ENCODE results near the gene QRFP. TPM values are rescaled to one million over a fixed set of nuclear protein-coding genes. Genes with fewer than 3 reads are reported as not detected.

QRFP gene
- total and polyA plus RNA-seq, 9 donors, result not detected

DNA sequence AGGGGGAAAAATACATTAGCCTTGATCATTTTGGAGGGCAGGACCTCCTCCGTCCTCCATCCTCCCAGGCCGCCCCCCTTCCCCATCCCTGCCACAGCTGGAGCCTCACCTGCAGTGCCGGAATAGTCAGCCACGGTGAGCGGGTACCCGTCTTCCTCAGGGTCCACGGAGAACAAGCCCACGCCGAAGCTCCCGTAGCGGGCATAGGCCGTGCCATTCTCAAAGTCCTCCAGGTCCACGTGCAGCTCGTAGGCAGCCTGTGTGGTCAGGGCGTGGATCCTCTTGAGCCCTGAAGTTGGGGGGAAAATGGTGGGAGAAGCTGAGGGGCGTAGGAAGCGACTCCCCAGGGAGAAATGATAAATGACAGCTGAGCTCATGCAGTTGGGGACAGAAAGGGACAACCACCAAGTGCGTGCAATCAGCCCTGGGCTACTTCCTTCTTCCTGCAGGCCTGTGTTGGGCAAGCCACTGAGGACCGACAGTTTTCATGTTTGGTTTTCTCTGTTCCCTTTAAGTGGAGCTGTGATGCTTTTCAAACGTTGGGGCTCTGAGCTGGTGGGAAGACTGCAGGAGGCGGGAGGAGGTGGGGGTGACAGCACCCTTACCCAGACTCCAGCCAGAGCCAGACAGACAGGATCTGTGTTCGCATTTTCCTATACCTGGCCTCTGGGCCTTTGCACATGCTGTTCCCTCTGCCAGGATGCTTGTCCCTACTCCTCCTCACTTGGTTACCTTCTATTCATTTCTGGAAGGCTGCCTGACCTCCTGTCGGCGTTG, 8.7 kb upstream of the QRFP start:
- no peaks in the 10 kb centered on the region for H3K4me1 ChIP-seq (ENCODE audit: insufficient read depth)
- 86 to 91% (median 90%) methylated on average over 24 of the region's 24 CpGs for WGBS, 3 donors
- DNase-seq, result no peak
- H3K4me3 ChIP-seq, result no peak overlapping the region
- TF ChIP-seq, protein P1, sequence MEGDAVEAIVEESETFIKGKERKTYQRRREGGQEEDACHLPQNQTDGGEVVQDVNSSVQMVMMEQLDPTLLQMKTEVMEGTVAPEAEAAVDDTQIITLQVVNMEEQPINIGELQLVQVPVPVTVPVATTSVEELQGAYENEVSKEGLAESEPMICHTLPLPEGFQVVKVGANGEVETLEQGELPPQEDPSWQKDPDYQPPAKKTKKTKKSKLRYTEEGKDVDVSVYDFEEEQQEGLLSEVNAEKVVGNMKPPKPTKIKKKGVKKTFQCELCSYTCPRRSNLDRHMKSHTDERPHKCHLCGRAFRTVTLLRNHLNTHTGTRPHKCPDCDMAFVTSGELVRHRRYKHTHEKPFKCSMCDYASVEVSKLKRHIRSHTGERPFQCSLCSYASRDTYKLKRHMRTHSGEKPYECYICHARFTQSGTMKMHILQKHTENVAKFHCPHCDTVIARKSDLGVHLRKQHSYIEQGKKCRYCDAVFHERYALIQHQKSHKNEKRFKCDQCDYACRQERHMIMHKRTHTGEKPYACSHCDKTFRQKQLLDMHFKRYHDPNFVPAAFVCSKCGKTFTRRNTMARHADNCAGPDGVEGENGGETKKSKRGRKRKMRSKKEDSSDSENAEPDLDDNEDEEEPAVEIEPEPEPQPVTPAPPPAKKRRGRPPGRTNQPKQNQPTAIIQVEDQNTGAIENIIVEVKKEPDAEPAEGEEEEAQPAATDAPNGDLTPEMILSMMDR (IDR thresholded peaks at IDR 0.05), result no peak
- no peak for TF ChIP-seq POLR2A (IDR thresholded peaks at IDR 0.05)
- no peak for TF ChIP-seq EP300 (IDR thresholded peaks at IDR 0.05)
- no peaks in the 10 kb centered on the region for H3K27me3 ChIP-seq
- no peaks in the 10 kb centered on the region for H3K36me3 ChIP-seq
- H3K27ac ChIP-seq, result no peak overlapping the region
- no peaks in the 10 kb centered on the region for H3K9me3 ChIP-seq
- intact Hi-C loops (cut with DNase I), result no loop called here

DNA sequence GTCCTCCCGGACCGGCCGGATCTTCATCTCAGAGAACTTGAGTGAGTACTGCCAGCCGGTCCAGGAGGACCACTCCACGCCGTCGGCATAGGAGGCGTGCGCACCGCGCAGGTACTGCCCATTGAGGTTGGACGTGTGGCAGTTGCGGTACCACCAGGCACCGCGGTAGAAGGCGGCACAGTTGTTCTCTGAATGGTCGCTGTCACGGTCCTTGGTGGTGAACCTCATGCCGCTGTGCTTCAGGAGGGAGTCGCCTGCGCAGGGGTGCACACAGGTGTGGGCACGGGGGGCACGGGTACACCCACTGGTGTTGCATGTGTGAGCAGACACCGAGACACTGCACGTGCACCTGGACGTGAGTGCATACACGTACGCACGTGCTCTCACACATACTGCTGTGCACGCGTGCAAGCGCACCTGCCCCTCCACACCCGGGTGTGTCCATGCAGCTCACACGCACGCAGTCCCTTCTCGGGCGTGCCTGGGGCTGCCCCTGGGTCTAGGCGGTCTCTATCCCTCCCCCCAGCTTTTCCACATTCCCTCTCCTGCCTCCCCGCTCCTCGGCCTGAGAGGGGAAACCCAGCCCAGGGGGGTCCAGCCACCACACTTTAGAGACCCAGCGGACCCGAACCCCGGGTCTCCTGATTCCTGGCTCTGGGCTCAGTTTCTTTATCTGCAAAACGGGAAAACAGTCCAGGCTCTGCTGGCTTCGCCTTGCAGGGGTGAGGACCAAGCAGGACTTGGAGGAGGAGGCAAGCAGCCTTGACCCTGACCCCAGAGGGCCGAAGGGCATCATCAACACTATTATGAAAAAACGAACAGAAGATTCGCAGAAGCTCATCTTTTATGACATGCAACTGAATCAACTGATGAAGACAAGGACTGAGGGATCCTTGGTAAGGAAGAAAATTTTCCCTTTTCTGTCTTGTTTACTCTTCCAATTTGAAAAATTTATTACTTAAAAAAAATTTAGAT, 7.7 kb upstream of the QRFP start:
- DNase-seq, result no peak
- Histone ChIP-seq H3K27me3 (no peaks in the 10 kb centered on the region), H3K36me3 (no peaks in the 10 kb centered on the region), H3K27ac (no peak overlapping the region), H3K4me3 (no peak overlapping the region), H3K4me1 (ENCODE audit: insufficient read depth) (peaks cover 2% of the 10 kb centered on the region), H3K9me3 (no peaks in the 10 kb centered on the region)
- TF ChIP-seq POLR2A (IDR thresholded peaks at IDR 0.05), result no peak
- TF ChIP-seq, protein P1 (IDR thresholded peaks at IDR 0.05), result no peak
- TF ChIP-seq EP300 (IDR thresholded peaks at IDR 0.05), result no peak
- intact Hi-C loops (cut with DNase I), result no loop called here
- 76 to 84% (median 79%) methylated on average over 43 to 48 of the region's 48 CpGs for WGBS, 3 donors

DNA sequence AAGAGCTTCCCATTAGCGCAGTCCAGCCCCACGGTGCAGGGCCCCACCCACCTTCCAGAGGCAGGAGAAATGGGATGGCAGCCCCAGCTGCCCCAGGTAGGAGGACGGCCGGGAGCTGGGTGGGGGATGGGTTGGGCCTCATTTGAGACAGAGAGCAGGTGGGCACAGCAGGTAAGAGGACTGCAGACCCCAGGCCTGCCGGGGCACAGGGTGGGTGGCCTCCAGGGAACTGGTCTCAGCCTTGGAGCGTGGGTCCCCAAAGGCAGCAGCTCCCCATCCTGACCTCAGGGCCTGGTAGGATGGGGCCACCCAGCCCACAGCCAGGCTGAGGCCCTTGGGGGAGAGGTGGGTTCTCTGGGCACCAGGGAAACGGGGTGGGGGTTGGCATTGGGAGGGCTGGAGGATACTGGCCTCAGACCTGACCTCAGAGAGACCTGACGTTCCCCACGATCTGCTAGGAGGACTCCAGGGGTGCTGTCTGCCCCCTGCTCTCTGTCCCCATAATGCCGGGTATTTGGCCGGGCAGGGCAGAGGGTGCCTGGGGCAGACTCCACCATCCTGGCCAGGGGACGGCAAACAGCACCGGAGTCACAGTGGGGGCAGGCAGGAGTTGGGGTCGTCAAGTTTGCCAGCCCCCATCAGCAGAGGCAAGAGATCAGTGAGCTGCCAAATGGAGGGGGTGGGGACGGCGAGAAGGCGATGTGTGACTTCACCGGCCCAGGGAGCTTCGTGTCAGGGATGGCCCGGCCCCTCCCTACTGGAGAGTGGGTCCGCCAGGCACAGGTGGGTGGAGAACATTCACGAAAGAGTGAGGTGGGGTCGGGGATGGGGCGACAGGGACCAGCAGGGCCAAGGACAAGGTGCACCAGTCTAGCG, 6.8 kb upstream of the QRFP start:
- intact Hi-C loops (cut with DNase I), result no loop called here
- Histone ChIP-seq H3K36me3 (no peaks in the 10 kb centered on the region), H3K4me1 (ENCODE audit: insufficient read depth) (peaks cover 3% of the 10 kb centered on the region), H3K27me3 (no peaks in the 10 kb centered on the region), H3K27ac (no peak overlapping the region), H3K9me3 (no peaks in the 10 kb centered on the region), H3K4me3 (no peak overlapping the region)
- no peak for DNase-seq
- WGBS, 3 donors, result 61 to 73% (median 66%) methylated on average over 23 to 25 of the region's 25 CpGs
- TF ChIP-seq, protein P1 (IDR thresholded peaks at IDR 0.05), result no peak
- TF ChIP-seq POLR2A (IDR thresholded peaks at IDR 0.05), result no peak
- TF ChIP-seq EP300 (IDR thresholded peaks at IDR 0.05), result no peak

All from ovary (tissue), 9 donors.